Suprapubic skin (tissue), 4 donors: Measurements from ENCODE around the gene CLPSL2. TPM values are rescaled to one million over a fixed set of nuclear protein-coding genes. Genes with fewer than 3 reads are reported as not detected.

Experiments used
- DNase-seq, 2 donors: peaks; one replicate each; pipeline ENCODE4 v3.0.0-alpha.2; 2019; ENCODE audit warnings: low spot score in 2 of 2
- H3K27ac ChIP-seq: fragments of 200-600 bp; sonication (generic); one replicate; pipeline ENCODE4 v1.5.1; 2019
- H3K27me3 ChIP-seq: fragments of 200-600 bp; sonication (generic); one replicate; pipeline ENCODE4 v1.5.1; 2019
- H3K36me3 ChIP-seq: fragments of 200-600 bp; sonication (generic); one replicate; pipeline ENCODE4 v1.5.1; 2019
- H3K4me1 ChIP-seq: fragments of 200-600 bp; sonication (generic); one replicate; pipeline ENCODE4 v1.5.1; 2019
- H3K4me3 ChIP-seq: fragments of 200-600 bp; sonication (generic); one replicate; pipeline ENCODE4 v1.5.1; 2019; ENCODE audit warnings: mild to moderate bottlenecking
- H3K9me3 ChIP-seq: fragments of 200-600 bp; sonication (generic); one replicate; pipeline ENCODE4 v1.5.1; 2019
- CTCF ChIP-seq, 2 donors: fragments of 200-600 bp in 1 of 2; fragments of 450-650 bp in 1 of 2; sonication (generic) in 1 of 2; IDR thresholded peaks; one replicate each; pipeline ENCODE4 v1.5.1; 2016 to 2019; ENCODE audit warnings: antibody characterized with exemption in 2 of 2, mild to moderate bottlenecking in 1 of 2, moderate library complexity in 1 of 2
- EP300 ChIP-seq: sonication (generic); formaldehyde crosslinking; IDR thresholded peaks from one replicate; pipeline ENCODE4 v1.6.1; 2017; ENCODE audit warnings: antibody characterized with exemption
- POLR2A ChIP-seq, 2 donors: fragments of 450-650 bp; IDR thresholded peaks; one replicate each; pipeline ENCODE4 v1.6.1; 2017; ENCODE audit warnings: antibody characterized with exemption in 2 of 2, mild to moderate bottlenecking in 2 of 2, moderate library complexity in 2 of 2
- POLR2AphosphoS5 ChIP-seq, 3 donors: sonication (generic); formaldehyde crosslinking; IDR thresholded peaks; one replicate each; pipeline ENCODE4 v1.6.1; 2017; ENCODE audit warnings: antibody characterized with exemption in 3 of 3
- WGBS: methylation state at CpG from one replicate; pipeline ENCODE4 v1.1.5; 2018; 5-methylcytosine and 5-hydroxymethylcytosine counted together
- total RNA-seq, 4 donors: library from RNA; depleted of rRNA; stranded (reverse); fragments of >200 nt; gene quantifications; one replicate each; pipeline ENCODE4 v1.1.0, GENCODE V29; 2016

The CLPSL2 gene
- total RNA-seq, 4 donors from 2014 or later, result not detected

GRCh38 chr6:35754452-35755277, 21.7 kb upstream of the CLPSL2 start:
- Histone ChIP-seq H3K27ac (no peak overlapping the region), H3K4me3 (no peak overlapping the region), H3K36me3 (no peaks in the 10 kb centered on the region), H3K27me3 (no peaks in the 10 kb centered on the region), H3K9me3 (no peaks in the 10 kb centered on the region), H3K4me1 (no peaks in the 10 kb centered on the region)
- TF ChIP-seq CTCF (IDR thresholded peaks at IDR 0.05) (no peak), EP300 (no peak), POLR2AphosphoS5 (IDR thresholded peaks at IDR 0.05) (no peak), POLR2A (IDR thresholded peaks at IDR 0.05) (no peak)
- no peak for DNase-seq
- WGBS, result 73% methylated on average over 6 of the region's 6 CpGs

- no peaks in the 10 kb centered on the region for H3K36me3 ChIP-seq
- H3K27ac ChIP-seq, result no peak overlapping the region
- peaks cover 6% of the 10 kb centered on the region for H3K27me3 ChIP-seq
- WGBS, result 41% methylated on average over 3 of the region's 3 CpGs
- H3K4me1 ChIP-seq, result no peaks in the 10 kb centered on the region
- TF ChIP-seq POLR2AphosphoS5 (IDR thresholded peaks at IDR 0.05) (no peak), POLR2A (IDR thresholded peaks at IDR 0.05) (no peak), CTCF (IDR thresholded peaks at IDR 0.05) (no peak), EP300 (no peak)
- no peaks in the 10 kb centered on the region for H3K9me3 ChIP-seq
- H3K4me3 ChIP-seq, result no peak overlapping the region
- no peak for DNase-seq
Observed at GRCh38 chr6:35755278-35755924, 21.0 kb upstream of the CLPSL2 start.

- H3K36me3 ChIP-seq, result no peaks in the 10 kb centered on the region
- DNase-seq, result no peak
- TF ChIP-seq POLR2AphosphoS5 (IDR thresholded peaks at IDR 0.05) (no peak), EP300 (no peak), POLR2A (IDR thresholded peaks at IDR 0.05) (no peak), CTCF (IDR thresholded peaks at IDR 0.05) (no peak)
- WGBS, result 63% methylated on average over 10 of the region's 10 CpGs
- H3K4me1 ChIP-seq, result no peaks in the 10 kb centered on the region
- H3K27ac ChIP-seq, result no peak overlapping the region
- no peak overlapping the region for H3K4me3 ChIP-seq
- H3K27me3 ChIP-seq, result peaks cover 27% of the 10 kb centered on the region
- no peaks in the 10 kb centered on the region for H3K9me3 ChIP-seq
Observed at GRCh38 chr6:35757456-35758123, 18.8 kb upstream of the CLPSL2 start.

- H3K36me3 ChIP-seq, result no peaks in the 10 kb centered on the region
- H3K9me3 ChIP-seq, result no peaks in the 10 kb centered on the region
- WGBS, result 73% methylated on average over 3 of the region's 3 CpGs
- no peak overlapping the region for H3K27ac ChIP-seq
- DNase-seq, result no peak
- peaks cover 5% of the 10 kb centered on the region for H3K4me1 ChIP-seq
- no peak overlapping the region for H3K4me3 ChIP-seq
- TF ChIP-seq CTCF (IDR thresholded peaks at IDR 0.05), result no peak
- no peak for TF ChIP-seq POLR2A (IDR thresholded peaks at IDR 0.05)
- TF ChIP-seq EP300, result no peak
- TF ChIP-seq POLR2AphosphoS5 (IDR thresholded peaks at IDR 0.05), result no peak
- H3K27me3 ChIP-seq, result peaks cover 43% of the 10 kb centered on the region
Observed at GRCh38 chr6:35759426-35759825, 17.0 kb upstream of the CLPSL2 start.

- Histone ChIP-seq H3K4me3 (no peak overlapping the region), H3K4me1 (peaks cover 6% of the 10 kb centered on the region), H3K27me3 (peaks cover 53% of the 10 kb centered on the region), H3K27ac (no peak overlapping the region), H3K9me3 (no peaks in the 10 kb centered on the region), H3K36me3 (no peaks in the 10 kb centered on the region)
- TF ChIP-seq CTCF (IDR thresholded peaks at IDR 0.05) (no peak), POLR2A (IDR thresholded peaks at IDR 0.05) (no peak), POLR2AphosphoS5 (IDR thresholded peaks at IDR 0.05) (no peak), EP300 (no peak)
- no peak for DNase-seq
- 83% methylated on average over 23 of the region's 23 CpGs for WGBS
Observed at GRCh38 chr6:35765739-35766138, 10.7 kb upstream of the CLPSL2 start.
